GM12878 (cell line): ENCODE data around the gene TMC6. TPM values are rescaled to one million over a fixed set of nuclear protein-coding genes. Genes with fewer than 3 reads are reported as not detected.

Source experiments
- BHLHE40 ChIP-seq, 2 experiments: fragments of 450-650 bp in 1 of 2; IDR thresholded peaks; 2 replicates each; pipeline ENCODE4 v1.6.1; 2011 to 2017; ENCODE audit warnings: low read depth in 2 of 2, borderline replicate concordance in 1 of 2, improper control_type of control experiment in 1 of 2, low read length in 1 of 2, mild to moderate bottlenecking in 1 of 2
- DPF2 ChIP-seq: fragments of 450-650 bp; IDR thresholded peaks from 2 replicates; pipeline ENCODE4 v1.6.1; 2017; ENCODE audit warnings: mild to moderate bottlenecking
- MLLT1 ChIP-seq: fragments of 450-650 bp; IDR thresholded peaks from 2 replicates; pipeline ENCODE4 v1.6.1; 2016; ENCODE audit warnings: mild to moderate bottlenecking
- POLR2A ChIP-seq: IDR thresholded peaks from 2 replicates; pipeline ENCODE4 v1.6.1; 2011; ENCODE audit warnings: low read depth, mild to moderate bottlenecking, low read length
- POLR2AphosphoS5 ChIP-seq: IDR thresholded peaks from 2 replicates; pipeline ENCODE4 v1.6.1; 2011; ENCODE audit warnings: mild to moderate bottlenecking, low read length, inconsistent platforms
- ZNF687 ChIP-seq: fragments of 450-650 bp; IDR thresholded peaks from 2 replicates; pipeline ENCODE4 v1.6.1; 2017; ENCODE audit warnings: mild to moderate bottlenecking, moderate library complexity
- polyA plus RNA-seq, 11 experiments: library from polyadenylated mRNA; depleted of rRNA in 4 of 11; unstranded in 6 of 11; stranded (reverse) in 5 of 11; fragments of >200 nt; fragmentation: Nextera tagmentation in 4 of 11; fragmentation: Illumina TruSeq in 1 of 11; extraction: Ambion mirVana in 4 of 11; extraction: Trizol in 1 of 11; gene quantifications; 1 replicate in 1 of 11; 2 replicates in 10 of 11; pipeline versions ENCODE4 v1.2.1 to v1.2.3, GENCODE V29; 2011 to 2016; ENCODE audit warnings: inconsistent platforms in 2 of 11, missing spikeins in 2 of 11, low read depth in 1 of 11
- total RNA-seq, 4 experiments: library from RNA; depleted of rRNA in 3 of 4; stranded (reverse); fragments of >200 nt in 3 of 4; fragmentation: Illumina TruSeq in 1 of 4; extraction: Trizol in 1 of 4; gene quantifications; 2 replicates each; pipeline versions ENCODE4 v1.2.1 to v1.2.3, GENCODE V29; 2013 to 2021

TMC6 gene
- total and polyA plus RNA-seq, 10 of the 15 experiments (the other 5 are each of a cell fraction or from before 2014, with no cell fraction given), result 1.9 to 232 (median 60.6) TPM

GRCh38 chr17:78170692-78171590 lies 42.4 kb upstream of the TMC6 start (continued):
- TF ChIP-seq MLLT1 (peak; percentile 88), DPF2 (no peak), BHLHE40 (IDR thresholded peaks at IDR 0.05; ENCODE audit: borderline replicate concordance in 1 of 2, low read depth in 2 of 2, low read length in 1 of 2) (peak in 1 of 2 experiments; percentile 15; a peak in 1 of 4 replicates), POLR2AphosphoS5 (0 out of 2 replicates have a peak, but pooled peaks have one; percentile 46), POLR2A (peak; percentile 3), ZNF687 (peak; percentile 40; the same call in 1 of the 2 replicates)
